ENCODE results near the gene ADGB. TPM values are rescaled to one million over a fixed set of nuclear protein-coding genes. Genes with fewer than 3 reads are reported as not detected.
"Not testable (repeated sequence)": the region's sequence is repeated elsewhere in the genome, so short reads cannot be mapped to it uniquely, and the experiment has no call there.

Gene ADGB
- total and polyA plus RNA-seq, 2 donors from 2014 or later: not detected

DNA sequence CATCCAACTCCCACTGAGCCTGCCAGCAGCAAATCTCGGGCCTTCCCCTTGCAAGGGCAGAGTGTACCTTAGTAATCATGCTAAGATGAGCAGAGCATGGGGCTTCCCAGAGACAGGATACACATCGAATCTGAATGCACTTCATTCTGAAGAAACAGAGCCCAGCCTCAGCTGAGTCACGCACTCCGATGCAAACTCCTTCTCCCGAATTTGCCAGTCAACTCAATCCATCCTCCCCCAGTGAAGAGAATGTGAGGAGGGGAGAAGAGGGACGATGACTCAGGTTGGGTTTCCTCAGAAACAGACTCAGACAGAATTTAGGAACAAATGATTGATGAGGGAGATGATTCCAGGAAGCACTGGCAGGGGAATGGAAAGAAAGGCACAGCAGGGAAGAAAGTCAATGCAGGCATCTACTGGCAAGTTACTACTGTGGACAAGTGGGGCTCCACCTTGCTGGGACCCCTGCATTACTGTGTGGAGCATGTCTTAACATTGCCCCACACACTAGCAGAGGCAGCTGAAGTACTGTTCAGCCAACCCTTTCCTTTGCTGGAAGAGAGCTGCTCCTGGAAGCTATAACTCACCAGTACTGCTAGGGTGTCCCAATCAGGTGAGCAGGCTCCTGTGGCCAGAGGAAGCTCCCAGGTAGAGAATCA, 251.6 kb downstream of the ADGB start:
- FAIRE-seq: no peak

DNA sequence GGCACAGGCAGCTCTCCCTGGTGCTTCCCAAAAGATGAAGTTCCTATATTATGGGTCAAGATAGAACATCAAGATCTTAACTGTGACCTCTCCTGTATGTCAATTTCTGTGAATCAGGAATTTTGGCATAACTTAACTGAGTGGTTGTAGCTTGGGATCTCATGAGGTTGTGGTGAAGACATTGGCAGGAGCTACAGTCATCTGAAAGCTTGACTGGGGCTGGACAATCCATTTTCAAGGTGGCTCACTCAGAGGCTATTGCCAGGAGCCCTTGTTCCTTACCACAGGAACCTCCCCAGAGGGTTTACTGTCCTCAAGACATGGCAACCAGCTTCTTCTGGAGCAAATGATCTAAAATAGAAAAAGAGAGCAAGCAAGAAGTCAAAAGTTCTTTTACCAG, 252.2 kb downstream of the ADGB start:
- DNase-seq (no peak), FAIRE-seq (no peak)
- Histone ChIP-seq H3K4me3 (ENCODE audit: low read length in 3 of 3) (no peak overlapping the region), H3K36me3 (ENCODE audit: control insufficient read depth in 2 of 3, insufficient read depth in 3 of 3, low read length in 3 of 3) (no peaks in the 10 kb centered on the region), H3K27ac (ENCODE audit: low read depth in 2 of 2, low read length in 2 of 2) (no peak overlapping the region), H3K4me1 (ENCODE audit: control insufficient read depth in 2 of 3, insufficient read depth in 2 of 3, low read depth in 1 of 3, low read length in 3 of 3) (no peaks in the 10 kb centered on the region), H3K9ac (ENCODE audit: low read length in 3 of 3) (no peak overlapping the region), H3K27me3 (ENCODE audit: control insufficient read depth, insufficient read depth, low read length) (no peaks in the 10 kb centered on the region), H3K9me3 (ENCODE audit: control insufficient read depth in 2 of 3, insufficient read depth in 1 of 3, low read length in 3 of 3) (no peaks in the 10 kb centered on the region)
- intact Hi-C loops (cut with DNase I): no loop called here
- TF ChIP-seq, protein P1, sequence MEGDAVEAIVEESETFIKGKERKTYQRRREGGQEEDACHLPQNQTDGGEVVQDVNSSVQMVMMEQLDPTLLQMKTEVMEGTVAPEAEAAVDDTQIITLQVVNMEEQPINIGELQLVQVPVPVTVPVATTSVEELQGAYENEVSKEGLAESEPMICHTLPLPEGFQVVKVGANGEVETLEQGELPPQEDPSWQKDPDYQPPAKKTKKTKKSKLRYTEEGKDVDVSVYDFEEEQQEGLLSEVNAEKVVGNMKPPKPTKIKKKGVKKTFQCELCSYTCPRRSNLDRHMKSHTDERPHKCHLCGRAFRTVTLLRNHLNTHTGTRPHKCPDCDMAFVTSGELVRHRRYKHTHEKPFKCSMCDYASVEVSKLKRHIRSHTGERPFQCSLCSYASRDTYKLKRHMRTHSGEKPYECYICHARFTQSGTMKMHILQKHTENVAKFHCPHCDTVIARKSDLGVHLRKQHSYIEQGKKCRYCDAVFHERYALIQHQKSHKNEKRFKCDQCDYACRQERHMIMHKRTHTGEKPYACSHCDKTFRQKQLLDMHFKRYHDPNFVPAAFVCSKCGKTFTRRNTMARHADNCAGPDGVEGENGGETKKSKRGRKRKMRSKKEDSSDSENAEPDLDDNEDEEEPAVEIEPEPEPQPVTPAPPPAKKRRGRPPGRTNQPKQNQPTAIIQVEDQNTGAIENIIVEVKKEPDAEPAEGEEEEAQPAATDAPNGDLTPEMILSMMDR (IDR thresholded peaks at IDR 0.05; ENCODE audit: borderline replicate concordance, extremely low read depth, insufficient read depth): no peak

More for the DNA sequence above, 251.6 kb downstream of the ADGB start:
- DNase-seq: peak in 1 of 5 donors; percentile 7
- intact Hi-C loops (cut with DNase I): no loop called here
- H3K36me3 ChIP-seq (ENCODE audit: control insufficient read depth in 2 of 3, insufficient read depth in 3 of 3, low read length in 3 of 3): no peaks in the 10 kb centered on the region
- no peak overlapping the region for H3K27ac ChIP-seq (ENCODE audit: low read depth in 2 of 2, low read length in 2 of 2)
- H3K9me3 ChIP-seq (ENCODE audit: control insufficient read depth in 2 of 3, insufficient read depth in 1 of 3, low read length in 3 of 3): no peaks in the 10 kb centered on the region
- no peaks in the 10 kb centered on the region for H3K4me1 ChIP-seq (ENCODE audit: control insufficient read depth in 2 of 3, insufficient read depth in 2 of 3, low read depth in 1 of 3, low read length in 3 of 3)
- TF ChIP-seq, protein P1 (IDR thresholded peaks at IDR 0.05; ENCODE audit: borderline replicate concordance, extremely low read depth, insufficient read depth): no peak
- no peaks in the 10 kb centered on the region for H3K27me3 ChIP-seq (ENCODE audit: control insufficient read depth, insufficient read depth, low read length)
- no peak overlapping the region for H3K4me3 ChIP-seq (ENCODE audit: low read length in 3 of 3)
- H3K9ac ChIP-seq (ENCODE audit: low read length in 3 of 3): no peak overlapping the region

DNA sequence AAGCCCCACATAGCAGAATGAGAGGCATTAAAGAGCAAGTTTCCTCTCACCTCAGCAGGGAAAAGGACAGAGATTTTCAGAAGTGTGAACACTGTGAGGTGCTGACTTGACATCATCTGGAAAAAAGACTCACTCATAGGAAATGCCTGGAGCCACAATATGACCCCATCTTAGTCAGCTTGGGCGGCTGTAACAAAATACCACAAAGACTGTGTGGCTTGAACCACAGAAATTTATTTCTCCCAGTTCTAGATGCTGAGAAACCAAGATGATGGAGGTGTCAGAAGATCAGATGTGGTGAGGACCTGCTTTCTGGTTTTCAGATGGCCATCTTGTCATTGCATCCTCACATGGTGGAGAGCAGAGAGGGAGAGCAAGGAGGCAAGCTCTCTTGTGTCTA, 253.1 kb downstream of the ADGB start:
- no peak for DNase-seq
- no peaks in the 10 kb centered on the region for H3K27me3 ChIP-seq (ENCODE audit: control insufficient read depth, insufficient read depth, low read length)
- H3K27ac ChIP-seq (ENCODE audit: low read depth in 2 of 2, low read length in 2 of 2): no peak overlapping the region
- H3K4me3 ChIP-seq (ENCODE audit: low read length in 3 of 3): no peak overlapping the region
- no peak for FAIRE-seq
- no peak overlapping the region for H3K9ac ChIP-seq (ENCODE audit: low read length in 3 of 3)
- no peaks in the 10 kb centered on the region for H3K36me3 ChIP-seq (ENCODE audit: control insufficient read depth in 2 of 3, insufficient read depth in 3 of 3, low read length in 3 of 3)
- intact Hi-C loops (cut with DNase I): no loop called here
- H3K4me1 ChIP-seq (ENCODE audit: control insufficient read depth in 2 of 3, insufficient read depth in 2 of 3, low read depth in 1 of 3, low read length in 3 of 3): no peaks in the 10 kb centered on the region
- TF ChIP-seq, protein P1 (IDR thresholded peaks at IDR 0.05; ENCODE audit: borderline replicate concordance, extremely low read depth, insufficient read depth): no peak
- H3K9me3 ChIP-seq (ENCODE audit: control insufficient read depth in 2 of 3, insufficient read depth in 1 of 3, low read length in 3 of 3): no peaks in the 10 kb centered on the region

DNA sequence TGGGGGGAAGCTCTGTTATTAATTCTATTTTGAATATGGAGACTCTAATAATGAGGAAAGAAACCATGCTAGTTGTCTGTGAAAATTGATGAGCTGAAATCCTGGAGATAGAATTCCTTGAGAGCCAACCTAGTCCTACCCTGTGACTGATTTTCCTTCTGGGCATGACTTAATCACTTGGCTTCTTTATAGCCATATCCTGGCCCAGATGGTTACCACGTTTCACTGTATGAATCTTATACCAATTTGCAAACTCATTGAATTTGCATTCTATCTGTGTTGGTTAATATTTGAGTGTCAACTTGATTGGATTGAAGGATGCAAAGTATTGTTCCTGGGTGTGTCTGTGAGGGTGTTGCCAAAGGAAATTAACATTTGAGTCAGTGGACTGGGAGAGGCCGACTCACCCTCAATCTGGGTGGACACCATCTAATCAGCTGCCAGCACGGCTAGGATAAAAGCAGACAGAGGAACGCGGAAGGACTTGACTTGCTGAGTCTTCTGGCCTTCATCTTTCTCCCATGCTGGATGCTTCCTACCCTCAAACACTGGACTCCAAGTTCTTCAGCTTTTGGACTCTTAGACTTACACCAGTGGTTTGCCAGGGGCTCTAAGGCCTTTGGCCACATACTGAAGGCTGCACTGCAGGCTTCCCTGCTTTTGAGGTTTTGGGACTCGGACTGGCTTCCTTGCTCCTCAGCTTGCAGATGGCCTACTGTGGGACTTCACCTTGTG, 255.9 kb downstream of the ADGB start:
- H3K36me3 ChIP-seq (ENCODE audit: control insufficient read depth in 2 of 3, insufficient read depth in 3 of 3, low read length in 3 of 3); intact Hi-C loops (cut with DNase I); H3K4me3 ChIP-seq (ENCODE audit: low read length in 3 of 3); H3K9ac ChIP-seq (ENCODE audit: low read length in 3 of 3); H3K27me3 ChIP-seq (ENCODE audit: control insufficient read depth, insufficient read depth, low read length); H3K4me1 ChIP-seq (ENCODE audit: control insufficient read depth in 2 of 3, insufficient read depth in 2 of 3, low read depth in 1 of 3, low read length in 3 of 3); DNase-seq; FAIRE-seq; H3K9me3 ChIP-seq (ENCODE audit: control insufficient read depth in 2 of 3, insufficient read depth in 1 of 3, low read length in 3 of 3); H3K27ac ChIP-seq (ENCODE audit: low read depth in 2 of 2, low read length in 2 of 2): not testable (repeated sequence)

Measured in kidney (tissue), 14 donors.